Pancreas (tissue), 10 donors: Measurements from ENCODE around the gene CCDC92B. TPM values are rescaled to one million over a fixed set of nuclear protein-coding genes. Genes with fewer than 3 reads are reported as not detected.
A peak's percentile ranks its signal among the peaks of the same experiment; 100 is the strongest.

Experiments
- ATAC-seq, 4 donors: fragments of 200-7000 bp; cut with Tn5 transposase; one replicate each; pipeline versions ENCODE4 v1.8.0 to v1.9.1; 2020; ENCODE audit warnings: mild to moderate bottlenecking in 4 of 4, moderate library complexity in 4 of 4
- DNase-seq, 6 donors: peaks; one replicate each; pipeline ENCODE4 v3.0.0-alpha.2; 2020
- FAIRE-seq: peaks from 2 replicates; lab custom pipeline; 2012; peaks lifted over from hg19 to GRCh38; lab: Jason Lieb, UNC
- H3K27ac ChIP-seq, 4 donors: fragments of 200-600 bp; sonication (generic); 1 replicate in 3 of 4; 2 replicates in 1 of 4; pipeline versions ENCODE4 v1.5.0 to v1.8.0; 2020
- H3K27me3 ChIP-seq, 4 donors: fragments of 200-600 bp; one replicate each; pipeline ENCODE4 v1.8.0; 2021
- H3K36me3 ChIP-seq, 3 donors: fragments of 200-600 bp; sonication (generic) in 1 of 3; one replicate each; pipeline versions ENCODE4 v1.5.0 to v1.8.0; 2020 to 2021
- H3K4me1 ChIP-seq, 3 donors: fragments of 200-600 bp; one replicate each; pipeline ENCODE4 v1.8.0; 2021
- H3K4me3 ChIP-seq, 4 donors: fragments of 200-600 bp; sonication (generic) in 2 of 4; one replicate each; pipeline versions ENCODE4 v1.5.0 to v1.8.0; 2020 to 2021
- H3K9me3 ChIP-seq, 4 donors: fragments of 200-600 bp; one replicate each; pipeline ENCODE4 v1.8.0; 2021
- CTCF ChIP-seq, 4 donors: fragments of 200-600 bp; sonication (generic) in 3 of 4; IDR thresholded peaks; one replicate each; pipeline versions ENCODE4 v1.5.0 to v1.8.0; 2021; ENCODE audit warnings: antibody characterized with exemption in 4 of 4
- WGBS, 2 donors: extraction: QIAGEN DNeasy Blood & Tissue Kit; methylation state at CpG; one replicate each; pipeline ENCODE4 v1.1.7; 2013; 5-methylcytosine and 5-hydroxymethylcytosine counted together
- intact Hi-C, 3 donors: fragments of 100-400 bp; cut with DNase I; formaldehyde crosslinking; loops; one replicate each; pipeline versions ENCODE4 v1.11.1 to v1.14.2; 2022
- polyA plus RNA-seq, 2 donors: library from polyadenylated mRNA; stranded (reverse); fragments of 200-250 nt; gene quantifications; one replicate each; pipeline ENCODE4 v1.2.3, GENCODE V29; 2013
- total RNA-seq, 6 donors: library from RNA; stranded (reverse); fragmentation: NEBNext Ultra II Directional in 4 of 6; extraction: Animal tissue kit (Norgen Biotek cat#: 25700) in 4 of 6; gene quantifications; one replicate each; pipeline versions ENCODE4 v1.2.1 to v1.2.4, GENCODE V29; 2021 to 2023
- donor health status: healthy with polysubstance abuse.
- donor health status: DM: no; HTN: no; CAD: no; lungs with moderate emphysema.
- donor health status: DM: no; HTN: no; CAD: no.
- donor health status: control.
- donor health status: control.
- donor health status: Bipolar disorder and iron deficiency.
- donor health status: DM: yes; HTN: yes; CAD: no.
- donor health status: DM: no; HTN: no; CAD: no.
- donor health status: DM: no; HTN: no; CAD: no.
- donor health status: DM: yes; HTN: yes; CAD: no.

CCDC92B gene
- total and polyA plus RNA-seq, 8 donors, result 0.19 to 4.6 (median 0.69) TPM

- no peaks in the 10 kb centered on the region for H3K4me1 ChIP-seq
- DNase-seq, result peak in 3 of 6 donors; percentile 15 to 80 (median 43)
- TF ChIP-seq CTCF (IDR thresholded peaks at IDR 0.05), result no peak
- 91 to 93% methylated on average over 34 to 37 of the region's 37 CpGs for WGBS, 2 donors
- no peak overlapping the region for H3K27ac ChIP-seq
- H3K36me3 ChIP-seq, result peaks cover 3 to 80% (median 52%) of the 10 kb centered on the region in 3 donors
- no peaks in the 10 kb centered on the region for H3K27me3 ChIP-seq
- no peak for FAIRE-seq
- no peak overlapping the region for H3K4me3 ChIP-seq
- H3K9me3 ChIP-seq, result no peaks in the 10 kb centered on the region
- intact Hi-C loops, result no loop called here
- no peak for ATAC-seq
These were observed 55.7 kb downstream of the CCDC92B start for GRCh38 chr17:2693561-2694380.

GRCh38 chr17:2692781-2693135 is 56.7 kb downstream of the CCDC92B start:
- no peak for TF ChIP-seq CTCF (IDR thresholded peaks at IDR 0.05)
- FAIRE-seq, result no peak
- ATAC-seq, result no peak
- Histone ChIP-seq H3K27me3 (no peaks in the 10 kb centered on the region), H3K4me3 (no peak overlapping the region), H3K27ac (no peak overlapping the region), H3K9me3 (no peaks in the 10 kb centered on the region), H3K36me3 (peaks cover 2 to 70% (median 45%) of the 10 kb centered on the region in 3 donors), H3K4me1 (no peaks in the 10 kb centered on the region)
- intact Hi-C loops, result no loop called here
- DNase-seq, result no peak
- WGBS, 2 donors, result 96 to 98% methylated on average over 10 to 14 of the region's 14 CpGs

GRCh38 chr17:2691965-2692780 is 57.3 kb downstream of the CCDC92B start:
- WGBS, 2 donors, result 91 to 93% methylated on average over 57 to 70 of the region's 71 CpGs
- H3K9me3 ChIP-seq, result no peaks in the 10 kb centered on the region
- H3K36me3 ChIP-seq, result peaks cover 0 to 64% (median 40%) of the 10 kb centered on the region in 3 donors
- FAIRE-seq, result no peak
- intact Hi-C loops, result no loop called here
- H3K4me3 ChIP-seq, result no peak overlapping the region
- peak in 4 of 6 donors; percentile 25 to 77 (median 48) for DNase-seq
- H3K27me3 ChIP-seq, result no peaks in the 10 kb centered on the region
- no peak for TF ChIP-seq CTCF (IDR thresholded peaks at IDR 0.05)
- no peak for ATAC-seq
- H3K4me1 ChIP-seq, result no peaks in the 10 kb centered on the region
- H3K27ac ChIP-seq, result no peak overlapping the region

GRCh38 chr17:2691069-2691871 is 58.2 kb downstream of the CCDC92B start:
- TF ChIP-seq CTCF (IDR thresholded peaks at IDR 0.05), result no peak
- DNase-seq (peak in 2 of 6 donors; percentile 55 to 63), FAIRE-seq (no peak), ATAC-seq (no peak)
- Histone ChIP-seq H3K27ac (no peak overlapping the region), H3K4me3 (no peak overlapping the region), H3K36me3 (peaks cover 0 to 56% (median 34%) of the 10 kb centered on the region in 3 donors), H3K4me1 (no peaks in the 10 kb centered on the region), H3K27me3 (no peaks in the 10 kb centered on the region), H3K9me3 (no peaks in the 10 kb centered on the region)
- intact Hi-C loops, result no loop called here
- 94 to 95% methylated on average over 61 to 62 of the region's 62 CpGs for WGBS, 2 donors
